Lower leg skin (tissue), 3 donors: ENCODE results near the gene SELENOP.

Experiments used
- POLR2A ChIP-seq, 2 donors: fragments of 450-650 bp; IDR thresholded peaks; one replicate each; pipeline ENCODE4 v1.6.1; 2016 to 2017; ENCODE audit warnings: antibody characterized with exemption in 2 of 2, mild to moderate bottlenecking in 1 of 2, moderate library complexity in 1 of 2
- TF ChIP-seq, protein P1 (sequence below), 3 donors: fragments of 450-650 bp; IDR thresholded peaks; one replicate each; pipeline ENCODE4 v1.5.1; 2016; ENCODE audit warnings: antibody characterized with exemption in 3 of 3, mild to moderate bottlenecking in 3 of 3, moderate library complexity in 2 of 3

DNA sequence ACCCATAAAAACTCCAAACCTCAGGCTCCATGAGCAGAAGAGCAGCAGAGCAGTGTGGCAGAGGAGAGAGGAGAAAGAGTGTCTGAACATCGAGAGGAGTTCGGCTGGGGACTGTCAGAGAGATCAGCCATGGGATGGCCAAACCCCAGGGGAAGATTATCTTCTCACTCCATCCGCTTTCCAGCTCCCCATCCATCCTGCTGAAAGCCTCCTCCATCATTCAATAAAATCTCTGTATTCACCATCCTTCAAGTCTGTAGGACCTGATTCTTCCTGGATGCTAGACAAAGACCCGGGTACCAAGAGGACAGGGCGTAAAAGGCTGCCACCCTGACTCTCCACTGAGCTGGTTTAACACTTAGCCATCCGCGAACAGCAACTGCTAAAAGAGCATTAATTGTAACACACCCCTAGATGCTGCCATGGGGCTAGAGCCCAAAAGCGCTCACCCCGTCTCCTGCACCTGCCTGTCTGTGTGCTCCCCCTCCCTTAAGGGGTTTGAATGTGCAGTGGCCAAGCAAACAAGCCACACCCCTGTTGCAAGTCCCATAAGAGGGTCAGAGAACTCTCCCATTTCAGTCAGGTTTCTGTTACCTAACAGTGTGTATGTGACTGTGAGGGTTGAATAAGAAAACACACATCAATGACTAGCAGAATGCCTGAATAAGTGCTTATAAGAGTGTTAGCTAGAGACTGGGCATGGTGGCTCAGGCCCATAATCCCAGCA, 13.9 kb upstream of the SELENOP start:
- TF ChIP-seq, protein P1, sequence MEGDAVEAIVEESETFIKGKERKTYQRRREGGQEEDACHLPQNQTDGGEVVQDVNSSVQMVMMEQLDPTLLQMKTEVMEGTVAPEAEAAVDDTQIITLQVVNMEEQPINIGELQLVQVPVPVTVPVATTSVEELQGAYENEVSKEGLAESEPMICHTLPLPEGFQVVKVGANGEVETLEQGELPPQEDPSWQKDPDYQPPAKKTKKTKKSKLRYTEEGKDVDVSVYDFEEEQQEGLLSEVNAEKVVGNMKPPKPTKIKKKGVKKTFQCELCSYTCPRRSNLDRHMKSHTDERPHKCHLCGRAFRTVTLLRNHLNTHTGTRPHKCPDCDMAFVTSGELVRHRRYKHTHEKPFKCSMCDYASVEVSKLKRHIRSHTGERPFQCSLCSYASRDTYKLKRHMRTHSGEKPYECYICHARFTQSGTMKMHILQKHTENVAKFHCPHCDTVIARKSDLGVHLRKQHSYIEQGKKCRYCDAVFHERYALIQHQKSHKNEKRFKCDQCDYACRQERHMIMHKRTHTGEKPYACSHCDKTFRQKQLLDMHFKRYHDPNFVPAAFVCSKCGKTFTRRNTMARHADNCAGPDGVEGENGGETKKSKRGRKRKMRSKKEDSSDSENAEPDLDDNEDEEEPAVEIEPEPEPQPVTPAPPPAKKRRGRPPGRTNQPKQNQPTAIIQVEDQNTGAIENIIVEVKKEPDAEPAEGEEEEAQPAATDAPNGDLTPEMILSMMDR (IDR thresholded peaks at IDR 0.05) = no peak
- TF ChIP-seq POLR2A (IDR thresholded peaks at IDR 0.05) = no peak
